HG03175 (cell line): Measurements from ENCODE around the gene LRRN3.

Experiments used
- ATAC-seq: cut with Tn5 transposase; IDR thresholded peaks from one replicate; pipeline ENCODE4 v1.9.1; 2021; ENCODE audit warnings: mild to moderate bottlenecking, moderate library complexity; ENCODE audit not compliant: unreplicated experiment

The LRRN3 gene

GRCh38 chr7:111077001-111077400 lies 13.9 kb upstream of the LRRN3 start:
- ATAC-seq, result no peak

- ATAC-seq, result peak; percentile 21
Measured at GRCh38 chr7:111080495-111081105, 10.3 kb upstream of the LRRN3 start.

- peak; percentile 20 for ATAC-seq
Measured at GRCh38 chr7:111081546-111082267, 9.2 kb upstream of the LRRN3 start.

- no peak for ATAC-seq
Measured at GRCh38 chr7:111082351-111082750, 8.6 kb upstream of the LRRN3 start.

- peak; percentile 98 for ATAC-seq
Measured at GRCh38 chr7:111083413-111083812, 7.5 kb upstream of the LRRN3 start.

GRCh38 chr7:111085356-111085755 lies 5.6 kb upstream of the LRRN3 start:
- ATAC-seq, result no peak

- ATAC-seq, result no peak
Measured at GRCh38 chr7:111086532-111086931, 4.4 kb upstream of the LRRN3 start.

GRCh38 chr7:111088328-111088727 lies 2.6 kb upstream of the LRRN3 start:
- ATAC-seq, result no peak

- ATAC-seq, result peak; percentile 59
Measured at GRCh38 chr7:111089822-111090426, 1.0 kb upstream of the LRRN3 start.

- no peak for ATAC-seq
Measured at GRCh38 chr7:111091593-111092358, 849 bp downstream of the LRRN3 start.

GRCh38 chr7:111092406-111093236 lies 1.7 kb downstream of the LRRN3 start:
- ATAC-seq, result peak; percentile 41

GRCh38 chr7:111093496-111093895 lies 2.6 kb downstream of the LRRN3 start:
- no peak for ATAC-seq

GRCh38 chr7:111094419-111094818 lies 3.5 kb downstream of the LRRN3 start:
- no peak for ATAC-seq

- no peak for ATAC-seq
Measured at GRCh38 chr7:111096997-111097396, 6.1 kb downstream of the LRRN3 start.

- ATAC-seq, result peak; percentile 94
Measured at GRCh38 chr7:111098011-111098925, 7.3 kb downstream of the LRRN3 start.

GRCh38 chr7:111098926-111099250 lies 8.0 kb downstream of the LRRN3 start:
- ATAC-seq, result no peak

- no peak for ATAC-seq
Measured at GRCh38 chr7:111101856-111102646, 11.1 kb downstream of the LRRN3 start.

- ATAC-seq, result no peak
Measured at GRCh38 chr7:111103136-111103535, 12.2 kb downstream of the LRRN3 start.
